G401 (cell line): ENCODE results near the gene GNG4. TPM values are rescaled to one million over a fixed set of nuclear protein-coding genes. Genes with fewer than 3 reads are reported as not detected.

Experiments
- DNase-seq: peaks from one replicate; pipeline ENCODE4 v3.0.0-alpha.2; 2015; ENCODE audit warnings: low spot score
- in situ Hi-C: cut with HindIII; loops from 2 replicates; pipeline ENCODE4 v1.10.0; 2016; ENCODE audit warnings: low sequenced_read_pairs, mixed read lengths
- total RNA-seq: library from RNA; depleted of rRNA; stranded (reverse); fragments of >200 nt; shearing (Covaris generic); gene quantifications from 2 replicates; pipeline ENCODE4 v1.2.3, GENCODE V29; 2014; rRNA removed

Gene GNG4
- 3.4 and 7.5 TPM in 2 replicates for total RNA-seq

DNA sequence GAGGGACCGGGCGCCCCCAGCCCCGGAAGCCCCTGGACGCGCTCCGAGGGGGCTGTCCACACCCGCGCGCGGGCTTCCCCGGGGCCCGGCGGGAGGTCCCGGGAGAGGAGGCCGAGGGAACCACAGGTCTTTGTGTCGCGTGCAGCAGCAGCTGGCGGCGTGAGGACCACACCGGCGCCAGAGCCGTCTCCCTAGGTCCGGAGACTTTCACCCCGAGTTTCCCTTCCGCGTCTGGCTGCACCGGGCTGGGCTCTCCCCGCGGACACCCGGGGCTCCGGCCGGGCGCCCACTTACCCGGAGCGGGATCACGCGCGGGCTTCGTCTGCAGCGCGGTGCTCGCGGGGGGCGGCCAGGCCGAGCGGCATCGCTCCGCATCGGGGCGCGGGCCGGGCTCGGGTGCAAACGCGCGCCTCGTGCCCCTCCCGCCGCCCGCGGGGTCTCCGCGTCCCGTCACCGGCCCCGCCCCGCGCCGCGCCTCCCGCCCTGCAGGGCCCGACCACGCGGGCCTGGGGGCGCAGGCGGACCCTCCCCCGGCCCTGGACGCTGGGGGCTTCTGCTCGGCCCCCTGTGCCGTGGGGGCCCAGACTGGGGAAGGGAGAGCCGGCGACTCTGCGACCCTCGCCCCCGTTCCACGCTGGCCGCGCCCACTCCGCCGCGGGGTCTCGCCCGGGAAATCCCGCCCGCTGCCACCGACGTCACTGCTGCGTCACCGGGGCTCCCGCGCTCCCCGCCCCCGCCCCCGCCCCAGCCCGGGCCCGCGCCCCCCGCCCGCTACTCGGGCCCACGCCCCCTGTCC, at the start of gene GNG4:
TSS of gene GNG4 (minus strand) at position 417 of the 796 bp plus-strand sequence. CDS start 65,946 bp downstream, outside the sequence.
- no peak for DNase-seq

DNA sequence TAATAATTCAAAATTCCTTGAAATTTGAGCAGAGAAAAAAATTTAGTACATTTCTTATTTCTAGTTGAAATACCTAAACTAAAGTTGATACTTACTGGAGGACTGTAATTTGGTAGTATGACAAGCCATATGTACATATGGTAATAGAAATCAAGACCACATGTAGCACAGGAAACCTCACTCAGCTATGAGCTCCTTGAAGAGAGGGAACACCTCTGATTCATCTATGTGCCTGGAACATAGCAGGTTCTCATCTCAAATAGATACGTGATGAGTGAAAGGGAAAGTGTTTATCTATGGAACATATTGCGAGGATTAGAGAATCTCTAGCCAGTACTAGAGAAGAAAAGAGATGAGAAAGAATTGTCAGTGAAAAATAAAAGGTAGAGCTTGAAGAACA, 47.9 kb upstream of the GNG4 start:
- DNase-seq: no peak
- in situ Hi-C loops: no loop called here

More for the DNA sequence above, at the start of gene GNG4:
- in situ Hi-C loops: no loop called here

- DNase-seq: no peak
- in situ Hi-C loops: no loop called here
Measured at GRCh38 chr1:235689356-235689755, 39.8 kb upstream of the GNG4 start.

DNA sequence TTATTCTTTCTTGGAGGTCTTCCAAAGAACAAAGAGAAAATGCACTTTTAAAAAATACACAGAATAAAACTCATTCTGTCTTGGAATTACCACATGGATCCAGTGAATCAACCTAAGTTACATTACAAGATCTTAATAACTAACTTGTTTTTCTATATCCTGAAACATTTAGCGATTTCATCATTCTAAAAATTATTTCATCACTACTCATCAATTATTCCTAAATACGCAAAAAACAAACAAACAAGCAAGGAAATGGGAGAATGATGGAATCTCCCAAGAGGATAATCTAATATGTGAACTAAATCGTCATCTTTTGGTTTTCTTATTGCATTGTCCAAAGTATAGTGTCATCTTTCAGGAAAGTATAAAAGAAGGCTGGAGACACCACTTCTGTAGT, 38.5 kb upstream of the GNG4 start:
- no peak for DNase-seq
- in situ Hi-C loops: no loop called here

DNA sequence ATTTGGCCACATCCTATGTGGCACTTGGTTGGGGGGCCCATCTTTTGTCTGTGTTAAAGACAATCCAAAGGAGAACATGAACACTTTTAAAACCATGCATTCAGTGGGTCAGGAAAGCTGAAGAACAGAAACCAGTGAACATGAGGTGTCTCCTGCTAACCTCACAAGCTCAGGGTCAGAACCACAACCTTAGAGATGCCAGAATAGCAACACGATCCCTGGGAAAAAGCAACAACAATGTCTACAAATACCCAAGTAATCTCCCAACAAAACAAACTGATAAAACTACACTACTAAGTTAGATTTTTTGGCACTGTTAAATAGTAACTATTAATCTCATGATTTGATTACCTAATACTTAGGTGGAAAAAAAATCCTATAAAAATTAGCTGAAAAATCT, 34.1 kb upstream of the GNG4 start:
- DNase-seq: no peak
- in situ Hi-C loops: no loop called here

DNA sequence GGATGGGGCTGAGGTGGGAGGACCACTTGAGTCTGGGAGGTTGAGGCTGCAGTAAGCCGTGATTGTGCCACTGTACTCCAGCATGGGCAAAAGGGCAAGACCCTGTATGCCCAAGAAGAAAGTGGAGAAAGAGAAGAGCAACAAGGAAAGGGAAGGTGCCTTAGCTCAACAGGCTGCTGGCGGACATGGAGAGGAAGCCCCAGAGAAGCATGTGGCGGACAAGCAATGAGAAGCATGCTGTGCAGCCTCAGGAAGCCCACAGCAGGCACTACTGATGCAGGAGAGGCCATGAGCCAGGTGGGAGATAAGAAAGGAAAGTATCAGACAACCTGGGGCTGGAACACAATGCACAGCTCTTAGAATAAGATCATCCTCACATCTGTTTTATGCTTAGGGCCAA, 32.6 kb upstream of the GNG4 start:
- DNase-seq: no peak
- in situ Hi-C loops: no loop called here

DNA sequence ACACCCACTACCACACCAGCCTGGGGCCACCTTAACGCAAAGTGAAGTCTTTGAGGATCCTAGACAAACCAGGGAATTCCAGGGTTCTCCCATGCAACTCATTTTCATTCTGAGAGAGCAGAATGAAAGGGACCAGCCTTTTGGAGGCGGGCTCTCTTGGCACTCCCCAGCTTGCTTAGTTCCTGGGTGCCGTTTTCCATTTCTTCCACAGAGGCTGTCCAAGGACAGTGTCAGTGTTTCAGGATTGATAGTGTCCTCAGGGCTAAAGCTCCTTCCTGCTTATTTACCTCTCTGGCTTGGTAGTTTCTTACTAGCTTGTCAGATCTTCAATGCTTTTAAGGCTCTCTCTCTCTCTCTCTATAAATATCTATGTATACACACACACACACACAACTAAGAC, 30.1 kb upstream of the GNG4 start:
- in situ Hi-C loops: no loop called here
- DNase-seq: no peak

DNA sequence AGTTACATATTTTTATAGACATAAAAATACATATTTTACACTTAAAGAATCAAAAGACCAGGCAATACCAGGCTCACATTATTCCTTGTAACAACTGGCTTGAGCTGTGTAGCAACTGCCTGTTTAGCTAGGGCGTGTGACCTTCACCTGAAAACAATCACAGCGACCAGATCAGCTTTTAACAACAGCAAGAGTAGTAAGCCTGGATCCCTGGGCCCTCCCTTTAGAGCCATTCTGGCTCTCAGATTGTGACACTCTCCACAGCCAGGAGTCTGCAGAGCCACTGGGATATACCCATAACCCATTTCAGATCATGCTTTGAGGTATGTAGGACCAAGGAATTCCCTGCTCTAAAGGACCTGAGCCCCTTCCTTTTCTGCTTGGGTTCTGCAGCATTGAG, 29.4 kb upstream of the GNG4 start:
- no peak for DNase-seq
- in situ Hi-C loops: no loop called here

GRCh38 chr1:235675152-235675890, 25.7 kb upstream of the GNG4 start:
- in situ Hi-C loops: no loop called here
- no peak for DNase-seq

- no peak for DNase-seq
- in situ Hi-C loops: no loop called here
Measured at GRCh38 chr1:235673981-235674380, 24.4 kb upstream of the GNG4 start.

DNA sequence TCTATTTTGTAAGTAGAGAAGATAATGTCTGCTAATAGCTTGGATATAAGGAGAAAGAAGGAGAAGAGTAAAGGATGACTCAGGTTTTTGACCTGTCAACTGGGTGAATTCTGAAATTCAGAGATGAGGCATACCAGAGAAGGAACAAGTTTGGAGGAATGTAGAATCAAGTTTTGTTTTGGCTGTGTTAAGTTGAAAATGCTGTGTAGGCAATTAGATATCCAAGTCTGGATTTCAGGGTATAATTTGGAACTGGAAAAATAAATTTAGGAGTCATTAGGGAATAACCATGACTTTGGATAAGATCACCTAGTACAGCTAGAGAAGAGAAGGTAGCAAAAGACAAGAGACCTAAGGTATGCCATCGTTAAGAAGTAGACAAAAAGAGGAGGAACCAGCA, 22.4 kb upstream of the GNG4 start:
- no peak for DNase-seq
- in situ Hi-C loops: no loop called here

GRCh38 chr1:235670157-235670776, 20.7 kb upstream of the GNG4 start:
- no peak for DNase-seq
- in situ Hi-C loops: no loop called here

- in situ Hi-C loops: no loop called here
- no peak for DNase-seq
Measured at GRCh38 chr1:235669277-235669676, 19.7 kb upstream of the GNG4 start.

GRCh38 chr1:235663628-235664027, 14.0 kb upstream of the GNG4 start:
- no peak for DNase-seq
- in situ Hi-C loops: no loop called here

- DNase-seq: no peak
Measured at GRCh38 chr1:235661568-235661967, 12.0 kb upstream of the GNG4 start.

GRCh38 chr1:235659186-235659771, 9.7 kb upstream of the GNG4 start:
- no peak for DNase-seq
- in situ Hi-C loops: no loop called here

More at GRCh38 chr1:235661568-235661967, 12.0 kb upstream of the GNG4 start:
- in situ Hi-C loops: no loop called here

GRCh38 chr1:235657747-235658526, 8.4 kb upstream of the GNG4 start:
- in situ Hi-C loops: no loop called here
- no peak for DNase-seq

- DNase-seq: no peak
- in situ Hi-C loops: no loop called here
Measured at GRCh38 chr1:235657269-235657668, 7.7 kb upstream of the GNG4 start.

DNA sequence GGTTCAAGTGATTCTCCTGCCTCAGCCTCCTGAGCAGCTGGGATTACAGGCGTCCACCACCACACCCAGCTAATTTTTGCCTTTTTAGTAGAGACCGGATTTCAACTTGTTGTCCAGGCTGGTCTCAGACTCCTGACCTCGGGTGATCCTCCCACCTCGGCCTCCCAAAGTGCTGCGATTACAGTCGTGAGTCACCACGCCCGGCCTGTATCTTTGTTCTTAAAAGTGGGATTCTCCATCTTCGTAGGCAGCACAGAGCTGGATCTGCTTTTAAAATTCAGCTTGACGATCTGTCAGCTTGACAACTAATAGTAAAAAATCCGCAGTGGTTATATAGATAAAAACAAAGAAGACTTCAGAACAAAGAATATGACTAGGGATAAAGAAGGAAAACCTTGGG, 2.8 kb upstream of the GNG4 start:
- no peak for DNase-seq
- in situ Hi-C loops: no loop called here
